Loucy (cell line): ENCODE data around the gene ERBB3.

Experiments used
- H2AFZ ChIP-seq: fragments of 200-600 bp; sonication (generic); 2 replicates; pipeline ENCODE4 v1.6.0; 2016; ENCODE audit warnings: antibody characterized with exemption, mild to moderate bottlenecking, low read length, moderate library complexity
- H3F3A ChIP-seq: fragments of 200-600 bp; 2 replicates; pipeline ENCODE4 v1.6.0; 2016; ENCODE audit warnings: antibody characterized with exemption, low read depth, mild to moderate bottlenecking
- H3K27me3 ChIP-seq: fragments of 200-600 bp; sonication (generic); 2 replicates; pipeline ENCODE4 v1.6.1; 2014; ENCODE audit warnings: low read length, mild to moderate bottlenecking; ENCODE audit not compliant: insufficient read depth, poor library complexity, severe bottlenecking
- H3K36me3 ChIP-seq: fragments of 200-600 bp; sonication (generic); 2 replicates; pipeline ENCODE4 v1.6.1; 2016; ENCODE audit warnings: low read length; ENCODE audit not compliant: insufficient read depth
- H3K4me1 ChIP-seq: fragments of 200-600 bp; sonication (generic); 2 replicates; pipeline ENCODE4 v1.5.1; 2014; ENCODE audit warnings: low read length, mild to moderate bottlenecking; ENCODE audit not compliant: insufficient read depth, poor library complexity, severe bottlenecking
- H3K4me2 ChIP-seq: fragments of 200-600 bp; sonication (generic); 2 replicates; pipeline ENCODE4 v1.6.0; 2014; ENCODE audit warnings: antibody characterized with exemption, low read length, low read depth, mild to moderate bottlenecking; ENCODE audit not compliant: poor library complexity, severe bottlenecking
- H3K4me3 ChIP-seq: fragments of 200-600 bp; sonication (generic); 2 replicates; pipeline ENCODE4 v1.5.1; 2014; ENCODE audit warnings: low read length, mild to moderate bottlenecking, mixed read lengths; ENCODE audit not compliant: poor library complexity, severe bottlenecking
- H3K79me2 ChIP-seq: fragments of 200-600 bp; sonication (generic); 2 replicates; pipeline ENCODE4 v1.6.1; 2014; ENCODE audit warnings: low read length; ENCODE audit not compliant: insufficient read depth
- H3K9ac ChIP-seq: fragments of 200-600 bp; sonication (generic); 2 replicates; pipeline ENCODE4 v1.6.0; 2014; ENCODE audit warnings: mild to moderate bottlenecking, low read depth, low read length, moderate library complexity; ENCODE audit not compliant: poor library complexity, severe bottlenecking
- H3K9me2 ChIP-seq: fragments of 200-600 bp; sonication (generic); replicated peaks from 2 replicates; pipeline ENCODE4 v1.6.1; 2016; ENCODE audit warnings: low read depth, low read length, mixed read lengths
- H3K9me3 ChIP-seq: fragments of 200-600 bp; sonication (generic); 2 replicates; pipeline ENCODE4 v1.6.1; 2014; ENCODE audit warnings: mild to moderate bottlenecking, antibody characterized with exemption, low read length, low read depth; ENCODE audit not compliant: insufficient read depth
- H4K20me1 ChIP-seq: fragments of 200-600 bp; sonication (generic); 2 replicates; pipeline ENCODE4 v1.6.0; 2014; ENCODE audit warnings: antibody characterized with exemption, low read length, mild to moderate bottlenecking; ENCODE audit not compliant: insufficient read depth, poor library complexity, severe bottlenecking
- CTCF ChIP-seq: fragments of 200-600 bp; sonication (generic); conservative IDR thresholded peaks from 2 replicates; pipeline ENCODE4 v1.5.1; 2014; ENCODE audit warnings: mild to moderate bottlenecking, antibody characterized with exemption, low read length
- EZH2phosphoT487 ChIP-seq: fragments of 200-600 bp; IDR thresholded peaks from 2 replicates; pipeline ENCODE4 v1.6.1; 2018; ENCODE audit warnings: antibody characterized with exemption, mild to moderate bottlenecking, moderate library complexity, borderline replicate concordance

Gene ERBB3

GRCh38 chr12:56118688-56119357, 38.9 kb downstream of the ERBB3 start:
- TF ChIP-seq EZH2phosphoT487: no peak
- TF ChIP-seq CTCF: no peak
- Histone ChIP-seq H3K4me3 (peak overlapping the region; percentile 99), H2AFZ (0 out of 2 replicates have a peak overlapping the region, but pooled peaks have one; percentile 9)

GRCh38 chr12:56119361-56119796, 39.4 kb downstream of the ERBB3 start:
- Histone ChIP-seq H4K20me1 (peaks cover 14% of the 10 kb centered on the region), H3K79me2 (peaks cover 40% of the 10 kb centered on the region)

More at GRCh38 chr12:56118688-56119357, 38.9 kb downstream of the ERBB3 start:
- Histone ChIP-seq H3K9ac (peak overlapping the region; percentile 80), H3K79me2 (peaks cover 35% of the 10 kb centered on the region), H3K36me3 (peaks cover 12% of the 10 kb centered on the region), H3K27me3 (peaks cover 7% of the 10 kb centered on the region), H4K20me1 (peaks cover 14% of the 10 kb centered on the region), H3K4me1 (peaks cover 18% of the 10 kb centered on the region), H3K4me2 (peak overlapping the region; percentile 97), H3K9me3 (no peaks in the 10 kb centered on the region), H3F3A (peaks cover 12% of the 10 kb centered on the region), H3K9me2 (no peaks in the 10 kb centered on the region)

GRCh38 chr12:56120158-56120846, 40.3 kb downstream of the ERBB3 start:
- TF ChIP-seq CTCF: no peak
- no peak for TF ChIP-seq EZH2phosphoT487
- peaks cover 41% of the 10 kb centered on the region for H3K79me2 ChIP-seq
- peaks cover 7% of the 10 kb centered on the region for H3K27me3 ChIP-seq
- peak overlapping the region; percentile 80 for H3K9ac ChIP-seq
- H3K4me2 ChIP-seq: peak overlapping the region; percentile 97
- no peak overlapping the region for H2AFZ ChIP-seq
- peaks cover 10% of the 10 kb centered on the region for H3F3A ChIP-seq
- peak overlapping the region; percentile 99 for H3K4me3 ChIP-seq
- H3K9me3 ChIP-seq: no peaks in the 10 kb centered on the region
- H3K4me1 ChIP-seq: peaks cover 22% of the 10 kb centered on the region
- H3K36me3 ChIP-seq: peaks cover 7% of the 10 kb centered on the region; the same call in 1 of the 2 replicates
- H4K20me1 ChIP-seq: peaks cover 14% of the 10 kb centered on the region
- no peaks in the 10 kb centered on the region for H3K9me2 ChIP-seq

More at GRCh38 chr12:56119361-56119796, 39.4 kb downstream of the ERBB3 start:
- H3K9me2 ChIP-seq: no peaks in the 10 kb centered on the region
- H3K9ac ChIP-seq: peak overlapping the region; percentile 80
- peak overlapping the region; percentile 99 for H3K4me3 ChIP-seq
- peaks cover 7% of the 10 kb centered on the region; the same call in 1 of the 2 replicates for H3K36me3 ChIP-seq
- no peak overlapping the region for H2AFZ ChIP-seq
- H3K4me2 ChIP-seq: peak overlapping the region; percentile 97
- H3K9me3 ChIP-seq: no peaks in the 10 kb centered on the region
- TF ChIP-seq CTCF: peak; percentile 82
- TF ChIP-seq EZH2phosphoT487: no peak
- H3K27me3 ChIP-seq: peaks cover 7% of the 10 kb centered on the region
- H3K4me1 ChIP-seq: peaks cover 18% of the 10 kb centered on the region
- H3F3A ChIP-seq: peaks cover 10% of the 10 kb centered on the region
